HCT116 (cell line): ENCODE results near the gene NR6A1.

Source experiments
- POLR2A ChIP-seq: IDR thresholded peaks from 2 replicates; pipeline ENCODE4 v1.7.0; 2011; ENCODE audit warnings: borderline replicate concordance; ENCODE audit not compliant: insufficient read depth, insufficient read length; ENCODE audit errors: extremely low read depth
- POLR2AphosphoS5 ChIP-seq: IDR thresholded peaks from 2 replicates; pipeline ENCODE4 v1.6.1; 2011; ENCODE audit warnings: mild to moderate bottlenecking, low read depth, low read length, moderate library complexity
- RAD21 ChIP-seq: IDR thresholded peaks from 2 replicates; pipeline ENCODE4 v1.6.1; 2012; ENCODE audit warnings: low read depth, mild to moderate bottlenecking
- SIN3A ChIP-seq: IDR thresholded peaks from 2 replicates; pipeline ENCODE4 v1.6.1; 2012; ENCODE audit warnings: low read depth
- TCF7L2 ChIP-seq: IDR thresholded peaks from 2 replicates; pipeline ENCODE4 v1.7.0; 2011; ENCODE audit warnings: borderline replicate concordance, inconsistent platforms; ENCODE audit not compliant: insufficient read depth, insufficient read length; ENCODE audit errors: extremely low read depth
- TF ChIP-seq, protein P1 (sequence below), 3 experiments: fragments of 200-600 bp in 1 of 3; sonication (generic) in 1 of 3; IDR thresholded peaks in 2 of 3; conservative IDR thresholded peaks in 1 of 3; 2 replicates each; pipeline ENCODE4 v1.5.1; 2012 to 2017; ENCODE audit warnings: low read depth in 2 of 3, low read length in 2 of 3, antibody characterized with exemption in 1 of 3, borderline replicate concordance in 1 of 3, control low read depth in 1 of 3, mild to moderate bottlenecking in 1 of 3, mixed read lengths in 1 of 3, mixed run types in 1 of 3, moderate library complexity in 1 of 3; ENCODE audit not compliant: insufficient read depth in 1 of 3
- TF ChIP-seq, protein P2 (sequence below): IDR thresholded peaks from 2 replicates; pipeline ENCODE4 v1.6.1; 2012; ENCODE audit warnings: low read depth

GRCh38 chr9:124521142-124521541 is 250.0 kb downstream of the NR6A1 start:
- TF ChIP-seq, protein P1, sequence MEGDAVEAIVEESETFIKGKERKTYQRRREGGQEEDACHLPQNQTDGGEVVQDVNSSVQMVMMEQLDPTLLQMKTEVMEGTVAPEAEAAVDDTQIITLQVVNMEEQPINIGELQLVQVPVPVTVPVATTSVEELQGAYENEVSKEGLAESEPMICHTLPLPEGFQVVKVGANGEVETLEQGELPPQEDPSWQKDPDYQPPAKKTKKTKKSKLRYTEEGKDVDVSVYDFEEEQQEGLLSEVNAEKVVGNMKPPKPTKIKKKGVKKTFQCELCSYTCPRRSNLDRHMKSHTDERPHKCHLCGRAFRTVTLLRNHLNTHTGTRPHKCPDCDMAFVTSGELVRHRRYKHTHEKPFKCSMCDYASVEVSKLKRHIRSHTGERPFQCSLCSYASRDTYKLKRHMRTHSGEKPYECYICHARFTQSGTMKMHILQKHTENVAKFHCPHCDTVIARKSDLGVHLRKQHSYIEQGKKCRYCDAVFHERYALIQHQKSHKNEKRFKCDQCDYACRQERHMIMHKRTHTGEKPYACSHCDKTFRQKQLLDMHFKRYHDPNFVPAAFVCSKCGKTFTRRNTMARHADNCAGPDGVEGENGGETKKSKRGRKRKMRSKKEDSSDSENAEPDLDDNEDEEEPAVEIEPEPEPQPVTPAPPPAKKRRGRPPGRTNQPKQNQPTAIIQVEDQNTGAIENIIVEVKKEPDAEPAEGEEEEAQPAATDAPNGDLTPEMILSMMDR (IDR thresholded peaks at IDR 0.05 in 2 of 3, conservative IDR thresholded peaks at IDR 0.05 in 1 of 3; ENCODE audit: borderline replicate concordance in 1 of 3, insufficient read depth in 1 of 3, low read depth in 2 of 3, low read length in 2 of 3): no peak
- TF ChIP-seq SIN3A: no peak
- no peak for TF ChIP-seq TCF7L2
- TF ChIP-seq POLR2AphosphoS5: no peak
- TF ChIP-seq, protein P2, sequence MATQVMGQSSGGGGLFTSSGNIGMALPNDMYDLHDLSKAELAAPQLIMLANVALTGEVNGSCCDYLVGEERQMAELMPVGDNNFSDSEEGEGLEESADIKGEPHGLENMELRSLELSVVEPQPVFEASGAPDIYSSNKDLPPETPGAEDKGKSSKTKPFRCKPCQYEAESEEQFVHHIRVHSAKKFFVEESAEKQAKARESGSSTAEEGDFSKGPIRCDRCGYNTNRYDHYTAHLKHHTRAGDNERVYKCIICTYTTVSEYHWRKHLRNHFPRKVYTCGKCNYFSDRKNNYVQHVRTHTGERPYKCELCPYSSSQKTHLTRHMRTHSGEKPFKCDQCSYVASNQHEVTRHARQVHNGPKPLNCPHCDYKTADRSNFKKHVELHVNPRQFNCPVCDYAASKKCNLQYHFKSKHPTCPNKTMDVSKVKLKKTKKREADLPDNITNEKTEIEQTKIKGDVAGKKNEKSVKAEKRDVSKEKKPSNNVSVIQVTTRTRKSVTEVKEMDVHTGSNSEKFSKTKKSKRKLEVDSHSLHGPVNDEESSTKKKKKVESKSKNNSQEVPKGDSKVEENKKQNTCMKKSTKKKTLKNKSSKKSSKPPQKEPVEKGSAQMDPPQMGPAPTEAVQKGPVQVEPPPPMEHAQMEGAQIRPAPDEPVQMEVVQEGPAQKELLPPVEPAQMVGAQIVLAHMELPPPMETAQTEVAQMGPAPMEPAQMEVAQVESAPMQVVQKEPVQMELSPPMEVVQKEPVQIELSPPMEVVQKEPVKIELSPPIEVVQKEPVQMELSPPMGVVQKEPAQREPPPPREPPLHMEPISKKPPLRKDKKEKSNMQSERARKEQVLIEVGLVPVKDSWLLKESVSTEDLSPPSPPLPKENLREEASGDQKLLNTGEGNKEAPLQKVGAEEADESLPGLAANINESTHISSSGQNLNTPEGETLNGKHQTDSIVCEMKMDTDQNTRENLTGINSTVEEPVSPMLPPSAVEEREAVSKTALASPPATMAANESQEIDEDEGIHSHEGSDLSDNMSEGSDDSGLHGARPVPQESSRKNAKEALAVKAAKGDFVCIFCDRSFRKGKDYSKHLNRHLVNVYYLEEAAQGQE: no peak
- no peak for TF ChIP-seq POLR2A
- TF ChIP-seq RAD21: no peak
